ENCODE measurements around the gene CFAP20DC.

Gene CFAP20DC

GRCh38 chr3:59081071-59081470 is 31.2 kb upstream of the CFAP20DC start:
- no peak for TF ChIP-seq CTCF (IDR thresholded peaks at IDR 0.05; ENCODE audit: extremely low read depth, missing control alignments)
- no peak for DNase-seq (ENCODE audit: low spot score)

- no peak for TF ChIP-seq CTCF (IDR thresholded peaks at IDR 0.05; ENCODE audit: extremely low read depth, missing control alignments)
- DNase-seq (ENCODE audit: low spot score) = no peak
These were observed 30.1 kb upstream of the CFAP20DC start for GRCh38 chr3:59079962-59080361.

- no peak for TF ChIP-seq CTCF (IDR thresholded peaks at IDR 0.05; ENCODE audit: extremely low read depth, missing control alignments)
- DNase-seq (ENCODE audit: low spot score) = no peak
These were observed 24.9 kb upstream of the CFAP20DC start for GRCh38 chr3:59074764-59075163.

- no peak for TF ChIP-seq CTCF (IDR thresholded peaks at IDR 0.05; ENCODE audit: extremely low read depth, missing control alignments)
- DNase-seq (ENCODE audit: low spot score) = no peak
These were observed 22.9 kb upstream of the CFAP20DC start for GRCh38 chr3:59072681-59073080.

- DNase-seq (ENCODE audit: low spot score) = no peak
- no peak for TF ChIP-seq CTCF (IDR thresholded peaks at IDR 0.05; ENCODE audit: extremely low read depth, missing control alignments)
These were observed 20.0 kb upstream of the CFAP20DC start for GRCh38 chr3:59069838-59070237.

GRCh38 chr3:59065240-59065639 is 15.4 kb upstream of the CFAP20DC start:
- TF ChIP-seq CTCF (IDR thresholded peaks at IDR 0.05; ENCODE audit: extremely low read depth, missing control alignments) = no peak
- no peak for DNase-seq (ENCODE audit: low spot score)

- no peak for DNase-seq (ENCODE audit: low spot score)
- no peak for TF ChIP-seq CTCF (IDR thresholded peaks at IDR 0.05; ENCODE audit: extremely low read depth, missing control alignments)
These were observed 14.9 kb upstream of the CFAP20DC start for GRCh38 chr3:59064728-59065127.

Measured in GM20000 (cell line).